Heart left ventricle (tissue), 16 donors: ENCODE data around the gene CFP. TPM values are rescaled to one million over a fixed set of nuclear protein-coding genes. Genes with fewer than 3 reads are reported as not detected.

Source experiments
- ATAC-seq, 4 donors: fragments of 200-7000 bp; cut with Tn5 transposase; one replicate each; pipeline ENCODE4 v1.9.1; 2020 to 2022; ENCODE audit warnings: moderate library complexity in 4 of 4, mild to moderate bottlenecking in 3 of 4, moderate number of reproducible peaks in 1 of 4
- DNase-seq, 5 donors: peaks; one replicate each; pipeline ENCODE4 v3.0.0-alpha.2; 2020
- H3K27ac ChIP-seq, 12 donors: fragments of 200-600 bp; sonication (generic) in 4 of 12; one replicate each; pipeline versions ENCODE4 v1.5.0 to v1.8.0; 2016 to 2022; ENCODE audit warnings: mild to moderate bottlenecking in 2 of 12
- H3K27me3 ChIP-seq, 9 donors: fragments of 200-600 bp; sonication (generic) in 2 of 9; one replicate each; pipeline versions ENCODE4 v1.5.1 to v1.8.0; 2016 to 2022; ENCODE audit warnings: mild to moderate bottlenecking in 3 of 9
- H3K36me3 ChIP-seq, 9 donors: fragments of 200-600 bp; sonication (generic) in 2 of 9; one replicate each; pipeline versions ENCODE4 v1.5.0 to v1.8.0; 2018 to 2022; ENCODE audit warnings: mild to moderate bottlenecking in 2 of 9
- H3K4me1 ChIP-seq, 12 donors: fragments of 200-600 bp; sonication (generic) in 4 of 12; one replicate each; pipeline versions ENCODE4 v1.5.0 to v1.8.0; 2016 to 2022; ENCODE audit warnings: mild to moderate bottlenecking in 3 of 12
- H3K4me3 ChIP-seq, 12 donors: fragments of 200-600 bp; sonication (generic) in 4 of 12; one replicate each; pipeline versions ENCODE4 v1.5.0 to v1.8.0; 2017 to 2022; ENCODE audit warnings: mild to moderate bottlenecking in 9 of 12, moderate library complexity in 4 of 12
- H3K9me3 ChIP-seq, 12 donors: fragments of 200-600 bp; sonication (generic) in 4 of 12; one replicate each; pipeline versions ENCODE4 v1.5.0 to v1.8.0; 2016 to 2022; ENCODE audit warnings: mild to moderate bottlenecking in 1 of 12
- POLR2A ChIP-seq, 2 donors: fragments of 450-650 bp; IDR thresholded peaks; one replicate each; pipeline ENCODE4 v1.6.1; 2017; ENCODE audit warnings: antibody characterized with exemption in 2 of 2, mild to moderate bottlenecking in 2 of 2, moderate library complexity in 2 of 2
- WGBS, 4 donors: extraction: QIAGEN DNeasy Blood & Tissue Kit in 2 of 4; methylation state at CpG; one replicate each; pipeline versions ENCODE4 v1.1.5 to v1.1.7; 2013 to 2018; 5-methylcytosine and 5-hydroxymethylcytosine counted together
- intact Hi-C, 10 donors: fragments of 100-400 bp; cut with DNase I; formaldehyde crosslinking; loops; one replicate each; pipeline versions ENCODE4 v1.11.1 to v1.14.2; 2022
- polyA plus RNA-seq, 2 donors: library from polyadenylated mRNA; stranded (reverse); fragments of 200-250 nt; gene quantifications; one replicate each; pipeline ENCODE4 v1.2.3, GENCODE V29; 2013
- total RNA-seq, 9 donors: library from RNA; depleted of rRNA in 2 of 9; stranded (reverse); fragments of >200 nt in 2 of 9; fragmentation: NEBNext Ultra II Directional in 3 of 9; extraction: Animal tissue kit (Norgen Biotek cat#: 25700) in 3 of 9; gene quantifications; one replicate each; pipeline versions ENCODE4 v1.1.0 to v1.2.4, GENCODE V29; 2016 to 2023
- TF ChIP-seq, protein P1 (sequence below), 12 donors: fragments of 200-600 bp; sonication (generic) in 4 of 12; IDR thresholded peaks; one replicate each; pipeline versions ENCODE4 v1.5.0 to v1.8.0; 2018 to 2022; ENCODE audit warnings: antibody characterized with exemption in 12 of 12, mild to moderate bottlenecking in 5 of 12
- donor health status: ischemic (EF 13 %, LVEDD 7.1; RV severe dilation, severe dysfunction).
- donor health status: healthy with polysubstance abuse.
- donor health status: DM: no; HTN: yes; CAD: no.
- donor health status: DM: no; HTN: no; CAD: no.
- donor health status: ischemic (EF 25% LVEDD 6.9; RV normal size, moderate dysfunction).
- donor health status: ischemic (EF 25% LVEDD 5.7; RV mildly dilated, moderate dysfunction).
- donor health status: healthy.
- donor health status: DM: yes; HTN: yes; CAD: no.
- donor health status: ischemic (EF 35%, LVEDD 5.7; RV mildly dilated, moderate dysfunction).
- donor health status: nonischemic (EF 11% LVEDD 7.7; RV severe dilation, severe dysfunction).
- donor health status: DM: yes; HTN: yes; CAD: no.
- donor health status: PGD.
- donor health status: ischemic (EF 29% LVEDD 5.4; RV normal size, mild dysfunction).
- donor health status: nonischemic (EF 23%, LVEDD 6.1; RV moderate dilation, normal function).

Gene CFP
- total and polyA plus RNA-seq, 11 donors, result 0.98 to 24.7 (median 1.8) TPM

DNA sequence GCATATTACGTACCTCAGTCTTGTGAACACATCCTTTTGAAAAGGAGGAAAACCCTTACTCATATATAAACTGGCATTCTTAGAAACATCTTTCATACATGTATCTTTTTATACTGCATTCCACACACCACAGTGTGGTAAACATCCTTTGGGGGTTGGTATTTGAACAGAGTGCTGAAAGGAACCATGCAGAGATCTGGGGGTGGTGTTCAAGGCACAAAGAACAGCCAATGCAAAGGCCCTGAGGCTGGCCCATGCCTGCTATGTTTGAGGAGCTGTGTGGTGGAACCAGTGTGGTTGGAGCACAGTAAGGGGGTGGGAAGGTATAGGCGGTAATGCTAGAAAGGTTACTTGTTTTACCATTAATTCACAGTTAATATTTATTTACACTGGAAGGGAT, 18.6 kb upstream of the CFP start:
- WGBS, 4 donors, result 83 to 89% (median 87%) methylated on average over 2 of the region's 2 CpGs
- no peak overlapping the region for H3K27ac ChIP-seq

DNA sequence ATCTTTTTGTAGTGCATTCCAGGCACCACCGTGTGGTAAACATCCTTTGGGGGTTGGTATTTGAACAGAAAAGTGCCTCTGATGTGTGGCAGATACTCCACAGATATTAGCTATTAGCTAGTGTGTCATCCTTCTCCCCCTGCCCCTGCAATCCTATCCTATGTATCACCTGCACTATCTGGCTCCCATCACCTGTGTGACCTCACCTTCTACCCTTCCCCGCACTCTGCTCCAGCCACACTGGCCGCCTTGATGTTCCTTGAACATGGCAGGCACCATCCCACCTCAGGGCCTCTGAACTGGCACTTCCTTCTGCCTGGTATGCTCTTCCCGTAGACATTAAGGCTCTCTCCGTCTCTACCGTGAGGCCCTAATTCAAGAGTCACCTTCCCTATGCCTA, 16.9 kb upstream of the CFP start:
- Histone ChIP-seq H3K4me1 (peaks cover 0 to 23% (median 7%) of the 10 kb centered on the region in 12 donors), H3K27me3 (peaks cover 0 to 4% (median 0%) of the 10 kb centered on the region in 9 donors), H3K27ac (no peak overlapping the region), H3K36me3 (peaks cover 0 to 2% (median 0%) of the 10 kb centered on the region in 9 donors), H3K9me3 (no peaks in the 10 kb centered on the region), H3K4me3 (no peak overlapping the region)
- ATAC-seq, result no peak
- TF ChIP-seq, protein P1, sequence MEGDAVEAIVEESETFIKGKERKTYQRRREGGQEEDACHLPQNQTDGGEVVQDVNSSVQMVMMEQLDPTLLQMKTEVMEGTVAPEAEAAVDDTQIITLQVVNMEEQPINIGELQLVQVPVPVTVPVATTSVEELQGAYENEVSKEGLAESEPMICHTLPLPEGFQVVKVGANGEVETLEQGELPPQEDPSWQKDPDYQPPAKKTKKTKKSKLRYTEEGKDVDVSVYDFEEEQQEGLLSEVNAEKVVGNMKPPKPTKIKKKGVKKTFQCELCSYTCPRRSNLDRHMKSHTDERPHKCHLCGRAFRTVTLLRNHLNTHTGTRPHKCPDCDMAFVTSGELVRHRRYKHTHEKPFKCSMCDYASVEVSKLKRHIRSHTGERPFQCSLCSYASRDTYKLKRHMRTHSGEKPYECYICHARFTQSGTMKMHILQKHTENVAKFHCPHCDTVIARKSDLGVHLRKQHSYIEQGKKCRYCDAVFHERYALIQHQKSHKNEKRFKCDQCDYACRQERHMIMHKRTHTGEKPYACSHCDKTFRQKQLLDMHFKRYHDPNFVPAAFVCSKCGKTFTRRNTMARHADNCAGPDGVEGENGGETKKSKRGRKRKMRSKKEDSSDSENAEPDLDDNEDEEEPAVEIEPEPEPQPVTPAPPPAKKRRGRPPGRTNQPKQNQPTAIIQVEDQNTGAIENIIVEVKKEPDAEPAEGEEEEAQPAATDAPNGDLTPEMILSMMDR (IDR thresholded peaks at IDR 0.05), result no peak
- TF ChIP-seq POLR2A (IDR thresholded peaks at IDR 0.05), result no peak
- DNase-seq, result no peak
- intact Hi-C loops, result loop anchor here in 7 of 10 donors (5.0 to 10.0 kb wide), 7 partner anchors 62 to 452 kb away; partner anchors contain the start of genes ARAF (in 2 of the 7), UBA1 (in 2 of the 7) and TIMP1 (in 1 of the 7)
- WGBS, 4 donors, result 78 to 86% (median 80%) methylated on average over 6 of the region's 6 CpGs

More for the DNA sequence above, 18.6 kb upstream of the CFP start:
- Histone ChIP-seq H3K9me3 (no peaks in the 10 kb centered on the region), H3K27me3 (peaks cover 0 to 4% (median 0%) of the 10 kb centered on the region in 9 donors), H3K4me1 (peaks cover 0 to 27% (median 7%) of the 10 kb centered on the region in 12 donors), H3K36me3 (peaks cover 0 to 12% (median 2%) of the 10 kb centered on the region in 9 donors), H3K4me3 (no peak overlapping the region)
- DNase-seq (no peak), ATAC-seq (no peak)
- no peak for TF ChIP-seq POLR2A (IDR thresholded peaks at IDR 0.05)
- TF ChIP-seq, protein P1 (IDR thresholded peaks at IDR 0.05), result no peak
- intact Hi-C loops, result loop anchor here in 7 of 10 donors (5.0 to 10.0 kb wide), 7 partner anchors 64 to 454 kb away; partner anchors contain the start of genes ARAF (in 2 of the 7), UBA1 (in 2 of the 7) and TIMP1 (in 1 of the 7)

DNA sequence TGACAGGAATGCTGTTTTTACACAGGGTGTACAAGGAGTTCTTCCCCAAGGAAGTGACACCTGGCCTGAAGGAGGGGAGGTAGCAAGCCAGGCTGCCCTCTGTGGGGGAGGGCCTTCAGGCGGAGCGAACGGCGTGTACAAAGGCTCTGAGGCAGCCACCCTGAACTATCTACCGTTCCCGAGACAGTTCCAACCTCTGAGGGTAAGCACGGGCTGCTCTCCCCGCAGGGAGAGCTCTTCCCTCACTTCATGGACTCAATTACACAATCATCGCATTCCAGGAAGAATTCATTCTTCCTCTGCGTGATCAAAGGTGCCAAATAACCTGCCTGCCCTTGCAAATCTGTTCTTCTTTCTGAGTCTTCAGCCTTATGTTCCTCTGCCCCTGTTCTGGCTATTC, 15.8 kb upstream of the CFP start:
- no peak overlapping the region for H3K4me3 ChIP-seq
- peaks cover 0 to 4% (median 0%) of the 10 kb centered on the region in 9 donors for H3K27me3 ChIP-seq
- no peak overlapping the region for H3K27ac ChIP-seq
- H3K9me3 ChIP-seq, result no peaks in the 10 kb centered on the region
- ATAC-seq, result no peak
- TF ChIP-seq POLR2A (IDR thresholded peaks at IDR 0.05), result no peak
- TF ChIP-seq, protein P1 (IDR thresholded peaks at IDR 0.05), result no peak
- WGBS, 4 donors, result 75 to 87% (median 85%) methylated on average over 10 of the region's 10 CpGs
- H3K36me3 ChIP-seq, result peaks cover 0 to 9% (median 6%) of the 10 kb centered on the region in 9 donors
- intact Hi-C loops, result loop anchor here in 7 of 10 donors (5.0 to 10.0 kb wide), 7 partner anchors 61 to 451 kb away; partner anchors contain the start of genes ARAF (in 2 of the 7), UBA1 (in 2 of the 7) and TIMP1 (in 1 of the 7)
- DNase-seq, result no peak
- H3K4me1 ChIP-seq, result peaks cover 0 to 17% (median 7%) of the 10 kb centered on the region in 12 donors

DNA sequence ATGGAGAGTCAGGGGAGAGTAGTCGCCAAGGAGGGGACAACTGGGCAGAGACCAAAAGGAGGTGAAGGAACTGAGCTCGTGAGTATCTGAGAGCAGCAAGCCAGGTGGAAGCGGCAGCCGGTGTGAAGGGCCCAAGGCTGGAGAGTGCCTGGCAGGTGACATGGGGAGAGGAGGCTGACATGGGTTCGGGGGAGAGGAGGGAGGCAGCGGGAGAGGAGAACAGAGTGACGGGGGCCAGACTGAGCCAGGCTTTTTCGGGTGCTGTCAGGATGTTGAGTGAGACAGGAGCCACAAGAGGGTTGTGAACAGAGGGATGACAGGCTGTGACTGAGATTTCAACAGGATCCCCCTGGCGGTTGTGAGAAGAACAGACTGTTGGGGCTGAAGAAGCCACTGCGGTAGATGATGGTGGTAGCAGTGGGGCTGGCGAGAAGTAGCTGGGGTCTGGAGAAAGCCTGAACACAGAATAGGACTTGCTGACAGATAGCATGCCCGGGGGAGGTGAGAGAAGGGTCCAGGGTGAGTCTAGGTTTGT, 14.9 kb upstream of the CFP start:
- peaks cover 0 to 4% (median 0%) of the 10 kb centered on the region in 9 donors for H3K27me3 ChIP-seq
- 46 to 58% (median 50%) methylated on average over 12 of the region's 12 CpGs for WGBS, 4 donors
- TF ChIP-seq, protein P1 (IDR thresholded peaks at IDR 0.05), result peak in 10 of 12 donors; percentile 10 to 45 (median 32)
- no peak for TF ChIP-seq POLR2A (IDR thresholded peaks at IDR 0.05)
- H3K9me3 ChIP-seq, result peaks cover 0 to 6% (median 0%) of the 10 kb centered on the region in 12 donors
- peak overlapping the region in 1 of 12 donors; percentile 10 for H3K27ac ChIP-seq
- peaks cover 0 to 17% (median 7%) of the 10 kb centered on the region in 12 donors for H3K4me1 ChIP-seq
- DNase-seq, result no peak
- H3K36me3 ChIP-seq, result peaks cover 0 to 18% (median 14%) of the 10 kb centered on the region in 9 donors
- ATAC-seq, result peak; percentile 60 to 81 (median 66)
- no peak overlapping the region for H3K4me3 ChIP-seq
- intact Hi-C loops, result loop anchor here in 7 of 10 donors (5.0 to 10.0 kb wide), 8 partner anchors 60 to 450 kb away; partner anchors contain the start of genes ARAF (in 5 of the 7), UBA1 (in 2 of the 7) and TIMP1 (in 1 of the 7)
